HepG2 (cell line): Measurements from ENCODE around the gene FAM131A. TPM values are rescaled to one million over a fixed set of nuclear protein-coding genes. Genes with fewer than 3 reads are reported as not detected.
A peak's percentile ranks its signal among the peaks of the same experiment; 100 is the strongest.

ENCODE experiments used
- CHCHD3 ChIP-seq: sonication (generic); formaldehyde crosslinking; IDR thresholded peaks from 2 replicates; pipeline ENCODE4 v1.8.0; 2022; ENCODE audit warnings: mild to moderate bottlenecking, missing genetic modification reagents, moderate library complexity
- CSRNP1 ChIP-seq: sonication (generic); formaldehyde crosslinking; IDR thresholded peaks from 2 replicates; pipeline ENCODE4 v1.8.1; 2023; ENCODE audit warnings: mild to moderate bottlenecking, missing genetic modification reagents
- ERF ChIP-seq: IDR thresholded peaks from 2 replicates; pipeline ENCODE4 v1.6.1; 2018; ENCODE audit warnings: missing biosample characterization, missing genetic modification reagents
- FOSL1 ChIP-seq: sonication (generic); formaldehyde crosslinking; IDR thresholded peaks from 2 replicates; pipeline ENCODE4 v1.9.0; 2021; ENCODE audit warnings: missing genetic modification reagents, borderline replicate concordance
- HNRNPUL1 ChIP-seq: fragments of 200-400 bp; formaldehyde crosslinking; IDR thresholded peaks from 2 replicates; pipeline ENCODE4 v1.6.1; 2017; ENCODE audit warnings: low read depth, mild to moderate bottlenecking, low read length, moderate library complexity
- MXI1 ChIP-seq: IDR thresholded peaks from 3 replicates; pipeline ENCODE4 v1.6.1; 2012; ENCODE audit warnings: low read depth, low read length, inconsistent platforms, borderline replicate concordance
- PATZ1 ChIP-seq: sonication (generic); formaldehyde crosslinking; IDR thresholded peaks from 2 replicates; pipeline ENCODE4 v1.4.0; 2020; ENCODE audit warnings: missing genetic modification reagents
- RFXANK ChIP-seq: IDR thresholded peaks from 2 replicates; pipeline ENCODE4 v1.6.1; 2016
- ZBTB20 ChIP-seq: sonication (generic); formaldehyde crosslinking; IDR thresholded peaks from 2 replicates; pipeline ENCODE4 v1.8.1; 2023; ENCODE audit warnings: missing genetic modification reagents, low read depth, mild to moderate bottlenecking, borderline replicate concordance
- ZNF275 ChIP-seq: sonication (generic); formaldehyde crosslinking; IDR thresholded peaks from 2 replicates; pipeline ENCODE4 v1.8.0; 2022; ENCODE audit warnings: missing genetic modification reagents, mild to moderate bottlenecking, inconsistent platforms, borderline replicate concordance
- ZNF33A ChIP-seq: sonication (generic); formaldehyde crosslinking; IDR thresholded peaks from 2 replicates; pipeline ENCODE4 v1.5.1; 2020; ENCODE audit warnings: missing genetic modification reagents, mild to moderate bottlenecking, moderate library complexity, borderline replicate concordance
- ZNF414 ChIP-seq: sonication (generic); formaldehyde crosslinking; IDR thresholded peaks from 2 replicates; pipeline ENCODE4 v1.5.0; 2020; ENCODE audit warnings: missing genetic modification reagents
- ZNF512 ChIP-seq: sonication (generic); formaldehyde crosslinking; IDR thresholded peaks from 2 replicates; pipeline ENCODE4 v1.4.0; 2020; ENCODE audit warnings: mild to moderate bottlenecking, missing genetic modification reagents
- ZNF644 ChIP-seq: IDR thresholded peaks from 2 replicates; pipeline ENCODE4 v1.6.1; 2016; ENCODE audit warnings: low read depth
- ZNF687 ChIP-seq: sonication (generic); formaldehyde crosslinking; IDR thresholded peaks from 2 replicates; pipeline ENCODE4 v1.5.1; 2020; ENCODE audit warnings: mild to moderate bottlenecking, missing genetic modification reagents, moderate library complexity
- ZNF747 ChIP-seq: sonication (generic); formaldehyde crosslinking; IDR thresholded peaks from 2 replicates; pipeline ENCODE4 v1.8.1; 2023; ENCODE audit warnings: missing genetic modification reagents, mild to moderate bottlenecking, borderline replicate concordance
- ZNF782 ChIP-seq: sonication (generic); formaldehyde crosslinking; IDR thresholded peaks from 2 replicates; pipeline ENCODE4 v1.4.0; 2020; ENCODE audit warnings: missing genetic modification reagents, mild to moderate bottlenecking, borderline replicate concordance
- polyA plus RNA-seq, 8 experiments: library from polyadenylated mRNA; depleted of rRNA in 3 of 8; stranded (reverse) in 7 of 8; unstranded in 1 of 8; fragments of >200 nt; fragmentation: Illumina TruSeq in 4 of 8; extraction: Trizol in 4 of 8; gene quantifications; 2 replicates each; pipeline versions ENCODE4 v1.2.1 to v1.2.3, GENCODE V29; 2011 to 2016; ENCODE audit warnings: low read depth in 4 of 8, missing spikeins in 1 of 8, mixed read lengths in 1 of 8; ENCODE audit not compliant: insufficient read depth in 1 of 8
- total RNA-seq, 5 experiments: library from RNA; depleted of rRNA; stranded (reverse); fragments of >200 nt; fragmentation: Illumina TruSeq; extraction: Trizol; gene quantifications; 2 replicates each; pipeline ENCODE4 v1.2.3, GENCODE V29; 2016; ENCODE audit warnings: low read depth in 1 of 5

The FAM131A gene
- total and polyA plus RNA-seq, 2 of the 13 experiments (the other 11 are each of a cell fraction or from before 2014, with no cell fraction given): 9.2 to 9.3 TPM

GRCh38 chr3:184315871-184316661, 21.3 kb upstream of the FAM131A start (continued):
- TF ChIP-seq HNRNPUL1 (no peak), ZNF747 (no peak), PATZ1 (CRISPR knock-in tag) (peak; percentile 79), ZNF414 (CRISPR knock-in tag) (no peak), ZNF512 (CRISPR knock-in tag) (no peak), MXI1 (no peak), FOSL1 (CRISPR knock-in tag) (no peak), ZNF275 (CRISPR knock-in tag) (no peak), ZNF644 (CRISPR knock-in tag) (no peak), CHCHD3 (CRISPR knock-in tag) (no peak), CSRNP1 (no peak), ERF (no peak), ZBTB20 (CRISPR knock-in tag) (no peak), RFXANK (CRISPR knock-in tag) (no peak), ZNF33A (CRISPR knock-in tag) (no peak), ZNF782 (0 out of 2 replicates have a peak, but pooled peaks have one; percentile 6), ZNF687 (CRISPR knock-in tag) (no peak)
